Activated CD8-positive, alpha-beta memory T cell treated with anti-CD3 and anti-CD28 coated beads for 48 hours (primary cell): ENCODE measurements around the gene PLPP7.

Experiments used
- DNase-seq, 3 experiments: peaks; one replicate each; pipeline ENCODE4 v3.0.0-alpha.2; 2020; ENCODE audit warnings: low read depth in 2 of 3, low spot score in 2 of 3

Gene PLPP7

DNA sequence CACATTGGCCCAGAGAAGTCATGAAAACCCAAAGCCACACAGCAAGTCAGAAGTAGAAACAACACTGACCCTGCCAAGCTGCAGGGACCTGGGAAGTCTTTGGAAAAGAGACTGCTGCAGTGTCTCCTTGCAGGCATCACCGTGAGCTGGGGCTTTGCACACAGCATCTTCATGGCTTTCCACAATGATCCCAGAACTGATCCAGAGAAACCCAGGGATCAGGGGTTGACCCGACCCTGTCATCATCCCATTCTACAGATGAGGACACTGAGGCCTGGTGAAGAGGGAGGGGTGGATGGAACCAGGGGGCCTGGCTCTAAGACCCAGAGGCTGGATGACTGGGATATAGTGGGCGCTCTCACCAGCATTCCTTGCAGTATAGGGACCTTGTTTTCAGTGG is 8.9 kb upstream of the PLPP7 start:
- DNase-seq = no peak

DNA sequence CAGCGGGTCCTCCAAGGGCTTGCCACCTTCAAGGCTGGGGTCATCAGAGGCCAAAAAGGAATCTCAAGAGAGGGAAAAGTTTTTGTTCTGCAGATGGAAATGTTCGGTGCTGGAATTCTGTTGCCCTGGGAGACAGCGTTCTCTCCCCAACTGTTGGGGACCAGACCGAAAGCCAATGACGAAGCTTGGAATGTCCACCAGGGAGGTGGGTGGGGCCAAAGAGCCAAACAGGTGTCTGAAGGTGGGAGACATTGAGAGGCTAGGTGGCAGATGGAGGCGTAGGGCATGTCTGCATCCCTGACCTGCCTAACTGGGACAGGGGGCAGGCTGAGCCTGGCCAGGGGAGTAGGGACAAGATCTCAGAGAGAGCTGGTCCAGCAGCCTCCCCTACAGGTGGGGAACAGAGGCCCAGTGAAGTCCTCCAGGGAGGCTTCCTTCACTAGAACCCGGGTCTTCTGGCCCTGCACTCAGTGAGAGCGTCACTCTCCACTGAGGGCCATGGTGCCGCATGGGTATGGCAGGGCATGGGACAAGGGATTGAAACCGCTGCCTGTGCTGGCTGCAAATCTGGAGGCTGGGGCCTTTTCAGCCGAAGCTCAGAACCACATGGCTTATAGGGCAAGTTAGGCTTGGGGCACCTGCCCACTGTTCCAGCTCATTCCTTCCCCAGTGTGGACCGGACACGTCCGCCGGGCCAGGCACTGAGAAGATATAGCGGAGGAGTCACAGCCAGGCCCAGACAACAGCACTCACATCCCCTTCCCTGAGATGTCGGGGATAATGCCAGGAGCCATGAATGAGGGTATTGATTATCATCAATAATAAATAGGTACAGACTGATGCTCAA is 8.2 kb upstream of the PLPP7 start:
- DNase-seq = no peak

DNA sequence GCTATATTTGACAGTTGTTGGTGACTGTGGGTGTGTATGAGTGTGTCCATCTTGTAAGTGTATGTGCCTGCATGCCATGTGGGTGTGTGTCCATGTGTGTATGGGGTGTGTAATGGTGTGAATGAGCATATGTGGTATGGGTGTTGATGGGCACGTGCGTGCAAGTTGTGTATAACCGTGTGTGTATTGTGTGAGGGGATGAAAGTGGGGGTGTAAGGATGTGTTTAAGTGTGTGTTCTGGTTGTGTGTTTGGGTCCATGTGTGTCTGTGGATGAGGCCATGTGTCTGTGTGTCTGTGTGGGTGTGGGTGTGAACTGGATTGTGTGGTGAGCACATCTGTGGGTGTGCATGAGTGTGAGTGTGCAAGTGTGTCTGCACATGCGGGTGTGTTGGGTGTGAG is 7.3 kb upstream of the PLPP7 start:
- no peak for DNase-seq

DNA sequence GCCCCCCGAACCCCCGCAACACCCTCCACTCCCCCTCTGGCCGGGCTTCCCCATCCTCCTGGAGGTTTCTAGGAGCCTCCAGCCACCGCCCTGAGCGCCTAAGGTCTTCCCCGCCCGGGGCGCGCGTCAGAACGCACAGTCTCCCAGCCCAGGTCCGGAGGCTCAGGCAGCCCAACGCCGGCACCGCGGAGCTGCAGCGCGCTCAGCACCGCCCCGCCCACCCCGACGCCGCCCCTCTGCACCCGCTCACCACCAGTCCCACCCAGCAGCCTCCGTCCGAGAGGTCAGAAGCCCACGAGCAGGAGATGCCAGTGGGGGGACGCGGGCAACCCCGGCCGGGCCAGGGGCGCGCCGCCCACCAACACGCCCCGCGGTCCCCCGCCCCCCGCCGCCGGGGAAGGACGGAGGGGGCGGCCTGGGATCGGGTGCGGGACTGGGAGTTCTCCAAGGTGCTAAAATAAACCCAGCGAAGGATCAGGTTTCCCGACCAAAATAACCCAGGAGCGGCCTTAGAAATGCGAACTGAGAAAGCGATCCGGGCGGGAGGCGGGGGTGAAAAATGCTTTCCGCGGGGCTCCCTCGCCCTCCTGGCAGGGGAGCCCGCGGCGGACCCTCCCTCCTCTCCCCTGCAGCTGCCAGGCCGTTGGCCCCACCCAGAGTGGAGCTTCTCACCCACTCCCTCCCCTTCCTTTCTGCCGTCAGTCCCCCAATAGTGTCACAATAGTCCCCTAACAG is 6.7 kb upstream of the PLPP7 start:
- no peak for DNase-seq

DNA sequence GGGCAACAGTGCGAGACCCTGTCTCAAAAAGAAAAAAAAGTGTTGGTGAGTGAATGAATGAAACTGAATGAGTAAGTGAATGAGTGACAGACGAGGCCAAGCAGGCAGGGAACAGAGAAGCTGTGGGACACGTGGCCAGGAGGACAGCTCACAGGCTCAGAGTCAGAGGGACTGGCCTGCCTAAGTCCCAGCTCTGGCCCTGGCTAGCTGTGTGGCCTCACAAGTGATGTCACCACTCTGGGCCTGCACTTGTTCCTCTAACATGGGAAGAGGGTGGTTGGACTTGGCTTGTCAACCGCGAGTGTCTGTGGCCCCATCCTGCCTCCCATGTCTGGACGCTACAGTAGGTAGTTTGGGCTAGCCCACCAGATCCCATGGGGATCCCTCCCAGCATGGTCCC is 4.7 kb upstream of the PLPP7 start:
- no peak for DNase-seq

DNA sequence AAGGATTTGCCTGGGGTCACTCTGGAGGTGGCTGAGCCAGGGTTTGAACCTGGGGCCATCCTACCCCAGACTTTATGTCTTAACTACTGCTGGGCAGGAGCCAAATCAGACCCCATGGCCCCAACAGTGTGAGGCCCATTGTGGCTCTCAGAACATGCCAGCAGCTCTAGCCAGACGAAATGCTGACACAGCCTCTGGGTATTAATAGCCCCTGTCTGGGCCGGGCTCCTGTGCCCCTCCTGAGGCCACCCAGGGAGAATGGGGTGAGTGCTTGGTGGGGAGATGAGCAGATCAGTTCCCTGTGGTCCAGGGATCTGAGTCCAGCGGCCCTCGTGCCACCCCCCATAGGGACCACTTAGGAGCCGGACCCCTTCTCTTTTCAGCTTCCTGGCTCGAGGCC is 2.2 kb upstream of the PLPP7 start:
- DNase-seq = no peak

DNA sequence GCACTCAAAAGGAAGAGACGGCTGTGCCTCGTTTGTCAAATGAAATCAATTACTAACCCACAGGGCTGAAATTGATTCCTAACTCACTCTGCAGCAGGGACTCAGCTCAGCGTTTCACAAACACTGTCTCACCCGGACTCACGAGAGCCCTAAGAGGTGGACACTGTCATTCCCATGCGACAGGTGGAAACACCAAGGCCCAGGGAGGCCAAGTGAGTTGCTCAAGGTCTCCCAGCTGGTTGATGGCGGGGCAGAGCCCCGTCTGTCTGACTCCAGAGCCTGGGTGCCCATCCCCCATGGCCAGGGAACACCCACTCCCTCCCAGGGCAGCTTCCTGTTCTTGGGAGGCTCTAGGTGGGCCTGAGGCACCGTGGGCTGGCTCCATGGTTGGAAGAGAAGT is 1.3 kb upstream of the PLPP7 start:
- no peak for DNase-seq

DNA sequence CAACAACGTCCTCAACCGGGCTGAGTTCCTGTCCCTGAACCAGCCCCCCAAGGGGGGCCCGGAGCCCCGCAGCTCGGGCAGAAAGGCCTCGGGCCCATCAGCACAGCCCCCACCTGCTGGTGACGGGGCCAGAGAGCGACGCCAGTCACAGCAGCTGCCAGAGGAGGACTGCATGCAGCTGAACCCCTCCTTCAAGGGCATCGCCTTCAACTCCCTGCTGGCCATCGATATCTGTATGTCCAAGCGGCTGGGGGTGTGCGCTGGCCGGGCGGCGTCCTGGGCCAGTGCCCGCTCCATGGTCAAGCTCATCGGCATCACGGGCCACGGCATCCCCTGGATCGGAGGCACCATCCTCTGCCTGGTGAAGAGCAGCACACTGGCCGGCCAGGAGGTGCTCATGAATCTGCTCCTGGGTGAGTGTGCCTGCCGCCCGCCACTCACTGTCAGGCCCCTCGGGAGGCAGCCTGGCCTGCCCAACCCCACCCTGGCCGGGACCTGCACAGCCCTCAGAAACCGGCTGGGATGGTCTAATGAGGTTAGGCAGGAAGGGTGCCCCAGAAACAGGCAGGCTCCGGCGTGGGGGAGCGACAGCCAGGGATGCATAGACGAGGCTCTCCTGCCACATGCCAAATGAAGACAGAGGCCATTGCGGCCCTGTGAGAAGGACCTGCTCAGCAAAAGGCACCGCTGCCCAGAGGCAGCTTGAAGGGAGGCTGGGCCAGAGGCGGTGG is 678 bp downstream of the PLPP7 start:
- no peak for DNase-seq

DNA sequence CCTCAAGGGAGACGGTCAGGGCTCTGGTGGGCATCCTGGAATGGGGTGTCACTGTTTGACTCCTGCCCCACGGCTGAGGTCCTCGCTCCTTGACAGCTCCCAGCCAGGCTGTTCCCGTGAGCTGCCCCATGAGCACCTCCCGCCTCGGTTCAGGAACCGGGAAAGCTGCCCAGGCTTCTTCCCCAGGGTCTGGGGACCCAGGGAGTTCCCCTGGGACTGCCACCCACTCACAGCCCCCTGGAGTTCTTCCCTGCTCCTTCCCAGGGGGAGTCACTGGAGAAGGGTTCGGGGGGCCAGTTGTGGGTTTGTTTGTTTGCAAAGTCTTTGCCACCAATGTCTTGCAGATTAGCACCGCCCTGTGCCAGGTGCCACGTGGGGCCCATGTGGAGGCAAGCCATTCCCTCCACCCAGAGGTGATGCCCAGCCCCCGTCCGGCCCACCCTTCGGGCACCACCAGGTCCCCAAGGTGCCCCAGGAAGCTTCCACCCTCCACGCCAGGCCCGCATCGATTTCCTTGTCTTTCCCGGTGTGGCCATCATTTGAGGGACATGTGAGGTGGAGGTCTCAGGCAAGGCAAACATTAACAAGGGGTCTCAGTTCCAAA is 1.3 kb downstream of the PLPP7 start:
- no peak for DNase-seq

DNA sequence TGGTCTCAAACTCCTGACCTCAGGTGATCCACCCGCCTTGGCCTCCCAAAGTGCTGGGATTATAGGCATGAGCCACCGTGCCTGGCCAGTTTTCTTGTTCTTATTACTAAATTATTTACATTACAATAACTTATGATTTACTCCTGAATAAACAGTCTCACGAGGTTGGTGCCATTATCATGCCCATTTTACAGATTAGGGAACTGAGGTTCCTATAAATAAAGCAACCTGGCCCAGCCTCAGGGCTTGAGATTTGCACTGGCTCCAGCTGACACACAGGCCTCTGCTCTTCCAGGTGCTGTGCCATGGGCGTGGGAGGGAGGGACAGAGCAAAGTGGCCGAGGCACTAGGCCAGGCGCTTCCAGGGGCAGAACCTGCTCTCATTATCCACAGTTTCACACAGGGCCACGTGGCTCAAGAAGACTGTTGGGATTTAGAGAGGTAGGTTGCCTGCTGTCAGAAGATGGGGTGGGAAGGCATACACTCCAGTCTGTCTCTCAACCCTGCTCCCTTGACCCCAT is 2.3 kb downstream of the PLPP7 start:
- DNase-seq = no peak

DNA sequence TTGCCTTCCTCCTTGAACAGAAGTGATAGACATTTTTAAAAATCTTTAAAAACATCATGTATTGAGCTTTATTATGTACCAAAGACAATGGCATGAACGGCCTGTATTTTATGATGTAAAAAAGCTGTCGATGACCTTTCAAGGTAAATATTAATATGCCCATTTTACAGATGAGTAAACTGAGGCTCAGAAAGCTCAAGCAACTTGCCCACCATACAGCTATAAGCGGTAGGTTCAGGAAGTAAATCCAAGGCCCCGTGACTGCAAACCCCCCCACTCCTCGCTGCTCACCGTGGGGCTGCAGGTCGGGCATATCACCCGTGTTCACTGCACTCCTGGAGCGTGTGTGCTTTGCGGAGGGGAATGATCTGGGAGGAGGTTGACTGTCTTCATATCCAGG is 3.4 kb downstream of the PLPP7 start:
- DNase-seq = no peak

DNA sequence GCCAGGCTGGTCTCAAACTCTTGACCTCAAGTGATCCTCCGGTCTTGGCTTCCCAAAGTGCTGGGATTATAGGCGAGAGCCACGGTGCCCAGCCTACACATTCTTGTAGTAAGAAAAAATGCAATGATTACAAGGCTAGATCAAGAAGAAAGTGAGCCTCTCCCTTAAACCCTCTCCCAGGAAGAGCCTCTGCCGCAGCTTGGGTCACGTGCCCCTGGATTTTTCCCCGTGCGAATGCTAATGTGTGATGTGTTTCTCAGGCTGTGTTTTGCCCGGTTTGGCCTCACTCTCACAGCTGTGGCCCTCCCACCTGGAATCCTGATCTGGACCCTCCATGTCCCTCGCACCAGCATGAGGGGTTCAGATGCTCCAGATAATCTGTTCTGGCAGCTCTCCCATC is 6.9 kb downstream of the PLPP7 start:
- no peak for DNase-seq

DNA sequence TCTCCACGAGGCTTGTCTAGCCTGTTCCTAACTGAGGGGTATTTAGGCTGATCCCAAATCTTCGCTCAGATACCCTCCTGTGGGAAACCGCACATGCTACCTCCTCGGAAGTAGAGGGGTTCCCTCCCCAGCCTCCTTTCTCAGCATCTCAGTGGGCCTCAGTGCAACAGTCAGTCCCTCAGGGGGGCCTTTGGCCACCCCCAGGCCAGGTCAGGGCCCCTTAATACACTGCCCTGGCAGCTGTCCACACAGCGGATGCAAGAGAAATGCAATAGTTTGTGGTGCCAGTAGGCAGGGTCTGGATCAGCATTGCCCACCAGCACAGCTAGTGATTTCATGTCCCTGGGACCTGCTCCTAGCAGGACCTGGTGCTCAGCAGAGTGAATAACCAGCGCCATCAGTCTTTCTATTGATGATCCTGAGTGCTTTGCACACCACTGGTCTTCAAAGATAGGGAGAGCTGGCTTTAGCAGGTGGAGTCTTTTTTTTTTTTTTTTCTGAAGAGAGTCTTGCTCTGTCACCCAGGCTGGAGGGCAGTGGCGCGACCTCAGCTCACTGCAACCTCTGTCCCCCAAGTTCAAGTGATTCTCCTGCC is 7.5 kb downstream of the PLPP7 start:
- no peak for DNase-seq

DNA sequence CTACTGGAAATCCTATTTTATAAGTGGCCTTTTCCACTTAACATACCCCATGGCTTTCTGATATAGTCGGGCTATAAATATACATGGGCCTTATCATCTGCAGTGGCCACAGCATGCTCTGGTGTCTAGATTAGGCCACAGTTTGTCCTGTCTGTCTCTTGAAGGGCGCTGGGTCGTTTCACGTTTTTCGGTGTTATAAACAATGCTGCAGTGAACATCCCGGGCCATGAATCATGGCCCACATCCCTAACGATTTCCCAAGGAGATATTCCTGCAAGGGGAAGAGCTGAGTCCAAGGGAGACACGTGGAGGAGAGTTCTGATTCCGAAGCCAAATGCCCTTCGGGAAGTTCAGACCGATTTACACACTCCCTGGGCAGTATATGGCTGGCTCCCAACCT is 8.4 kb downstream of the PLPP7 start:
- DNase-seq = no peak

DNA sequence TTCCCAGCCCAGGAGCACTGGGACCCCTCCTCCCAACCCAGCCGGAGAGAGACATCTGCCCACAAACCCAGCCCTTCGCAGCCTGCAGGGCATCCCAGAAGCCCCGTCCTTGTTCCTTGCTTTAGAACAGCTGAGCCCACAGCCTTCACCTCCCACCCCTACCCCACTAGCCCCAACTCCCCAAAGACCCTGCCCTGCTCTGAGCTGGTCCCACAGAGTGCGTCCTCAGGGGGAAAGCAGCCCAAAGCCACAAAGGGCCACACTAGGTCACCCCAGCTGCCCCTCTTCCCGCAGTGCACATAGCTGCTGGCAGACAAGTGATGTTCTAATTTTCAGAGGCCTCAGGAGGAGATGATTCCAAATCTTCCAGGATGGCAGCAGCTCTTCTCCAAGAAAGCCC is 8.8 kb downstream of the PLPP7 start:
- DNase-seq = no peak

DNA sequence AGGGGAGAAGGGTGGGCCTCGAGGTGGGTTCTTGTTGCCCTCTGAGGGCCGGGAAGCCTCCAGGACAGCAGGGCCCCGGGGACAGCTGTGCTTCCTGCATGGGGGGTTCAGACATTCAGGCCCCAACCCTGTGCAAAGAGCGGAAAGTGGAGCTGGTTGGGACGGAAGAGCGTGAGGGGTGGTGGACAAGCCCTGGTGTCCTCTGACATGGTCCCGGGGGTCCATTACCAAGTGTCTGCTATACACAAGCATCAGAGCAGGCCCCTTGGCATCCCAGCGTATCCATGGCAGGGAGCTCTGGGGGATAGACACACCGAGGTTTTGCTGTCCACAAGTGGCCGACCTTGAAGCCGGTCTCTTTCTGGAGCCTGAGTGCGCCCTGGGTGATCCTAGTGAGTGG is 9.3 kb downstream of the PLPP7 start:
- no peak for DNase-seq

DNA sequence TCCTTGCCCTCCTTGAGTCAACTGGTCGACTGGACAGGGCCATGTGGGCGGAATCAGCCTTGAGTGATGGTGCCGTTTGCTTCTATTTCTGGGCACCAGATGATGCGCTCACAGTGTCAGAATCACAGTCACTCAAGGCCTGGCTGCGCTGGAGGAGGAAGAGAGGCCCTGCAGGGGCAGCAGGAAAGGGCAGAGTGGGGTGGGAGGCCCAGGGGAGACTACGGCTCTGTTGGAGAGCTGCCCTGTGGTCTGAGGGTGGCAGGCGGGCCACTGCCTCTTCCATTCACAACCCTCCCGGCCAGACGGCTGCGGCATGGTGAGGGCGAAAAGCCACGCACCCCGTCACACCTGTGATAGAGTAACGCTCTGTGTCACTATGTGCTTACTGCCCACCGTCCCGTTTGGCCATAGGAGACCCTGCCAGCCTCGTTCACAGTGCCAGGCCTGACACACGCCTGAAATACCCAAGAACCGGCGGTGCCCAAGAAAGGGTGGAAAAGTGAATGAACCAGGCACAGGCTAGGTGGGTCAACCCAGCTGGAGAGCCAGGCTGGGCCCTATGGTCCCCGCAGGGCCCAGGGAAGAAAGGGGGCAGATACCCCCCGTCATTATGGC is 9.9 kb downstream of the PLPP7 start:
- no peak for DNase-seq

DNA sequence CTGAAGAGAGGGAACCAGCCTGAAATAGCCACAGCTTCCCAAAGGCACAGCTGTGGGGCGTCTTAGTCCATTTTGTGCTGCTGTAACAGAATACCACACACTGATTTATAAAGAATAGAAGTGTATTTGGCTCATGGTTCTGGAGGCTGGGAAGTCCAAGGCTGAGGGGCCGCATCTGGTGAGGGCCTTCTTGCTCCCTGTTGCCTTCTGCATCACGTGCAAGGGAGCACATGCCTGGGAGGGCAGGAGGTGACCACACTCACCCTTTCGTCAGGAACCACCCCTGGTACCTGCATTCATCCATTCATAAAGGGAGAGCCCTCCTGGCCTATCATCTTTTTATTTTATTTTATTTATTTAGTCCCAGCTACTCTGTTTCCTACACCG is 10.4 kb downstream of the PLPP7 start:
- no peak for DNase-seq

DNA sequence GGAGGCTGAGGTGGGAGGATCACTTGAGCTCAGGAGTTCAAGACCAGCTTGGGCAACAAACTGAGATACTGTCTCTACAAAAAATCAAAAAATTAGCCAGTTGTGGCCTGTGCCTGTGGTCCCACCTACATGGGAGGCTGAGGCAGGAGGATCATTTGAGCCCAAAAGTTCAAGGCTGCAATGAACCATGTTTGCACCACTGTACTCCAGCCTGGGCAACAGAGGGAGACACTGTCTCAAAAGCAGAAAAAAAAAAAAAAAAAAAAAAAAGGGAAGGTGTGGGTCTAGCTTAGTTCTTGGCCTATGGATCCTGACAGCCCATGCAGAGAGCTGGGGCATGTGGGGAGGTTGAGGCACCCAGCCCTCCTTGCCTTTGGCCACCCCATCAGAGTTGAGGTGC is 10.9 kb downstream of the PLPP7 start:
- DNase-seq = no peak

DNA sequence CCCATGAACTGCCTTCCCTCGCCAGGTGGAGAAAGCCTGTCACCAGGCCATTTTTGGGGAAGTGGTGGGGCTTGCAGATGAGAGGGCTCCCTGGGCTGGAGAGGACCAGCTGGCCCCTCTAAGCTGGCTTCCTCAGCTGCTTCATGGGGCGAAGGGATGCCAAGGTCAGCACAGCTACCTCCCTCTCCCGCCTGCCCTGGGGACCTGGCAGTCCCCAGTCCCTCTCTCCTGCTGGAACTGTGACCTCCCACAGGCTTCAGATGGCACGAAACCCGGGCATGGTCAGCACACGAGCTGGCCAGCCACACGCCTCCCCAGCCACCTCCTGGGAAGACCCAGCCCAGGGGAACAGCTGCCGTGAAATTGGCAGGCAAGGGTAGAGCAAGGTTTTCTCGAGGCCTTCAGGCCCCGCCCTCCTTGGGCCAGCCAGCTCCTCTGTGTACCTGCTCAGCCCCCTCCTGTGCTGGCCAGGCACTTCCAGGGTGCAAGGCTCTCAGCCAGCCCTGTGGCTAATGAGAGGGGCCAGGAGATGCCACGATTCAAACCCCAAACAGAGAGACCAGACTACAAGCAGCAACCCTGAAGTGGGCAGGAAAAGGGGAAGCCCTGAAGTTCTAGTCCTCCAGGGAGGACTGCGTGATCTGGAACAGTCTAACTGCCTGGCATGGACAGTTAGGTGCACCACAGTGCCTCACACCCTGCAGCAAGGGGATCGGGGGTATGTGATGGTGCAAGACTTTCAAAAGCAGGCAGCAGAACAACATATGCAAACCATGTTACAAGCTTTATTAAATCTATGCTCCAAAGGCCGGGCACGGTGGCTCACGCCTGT is 12.9 kb downstream of the PLPP7 start:
- no peak for DNase-seq
